DLD1 (cell line): ENCODE measurements around the gene PDE8A.

ENCODE experiments used
- in situ Hi-C: cut with HindIII; loops from 2 replicates; pipeline ENCODE4 v1.10.0; 2017; ENCODE audit warnings: low sequenced_read_pairs

The PDE8A gene

GRCh38 chr15:85071061-85071460 is 89.4 kb downstream of the PDE8A start:
- in situ Hi-C loops, result no loop called here

DNA sequence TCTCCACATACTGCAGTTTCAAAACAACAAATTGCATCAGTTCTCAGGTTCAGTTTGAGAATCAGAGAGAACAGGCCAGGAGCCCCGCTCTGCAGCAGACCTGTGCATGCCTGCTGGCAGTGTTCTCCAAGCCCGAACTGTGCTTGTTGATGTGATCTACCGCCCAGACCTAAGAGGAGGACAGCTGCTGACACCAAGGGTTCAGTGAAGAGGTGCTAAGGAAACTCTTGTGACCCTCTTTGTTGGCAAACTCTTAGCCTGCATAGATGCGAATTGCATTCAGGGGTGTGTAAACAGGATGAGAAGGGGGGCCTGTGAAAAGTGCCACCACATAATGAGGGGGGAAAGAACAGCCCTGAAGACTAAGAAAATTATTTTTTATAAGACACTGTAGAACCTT is 89.8 kb downstream of the PDE8A start:
- in situ Hi-C loops, result no loop called here

- in situ Hi-C loops, result no loop called here
Observed at GRCh38 chr15:85072917-85073316, 91.3 kb downstream of the PDE8A start.

DNA sequence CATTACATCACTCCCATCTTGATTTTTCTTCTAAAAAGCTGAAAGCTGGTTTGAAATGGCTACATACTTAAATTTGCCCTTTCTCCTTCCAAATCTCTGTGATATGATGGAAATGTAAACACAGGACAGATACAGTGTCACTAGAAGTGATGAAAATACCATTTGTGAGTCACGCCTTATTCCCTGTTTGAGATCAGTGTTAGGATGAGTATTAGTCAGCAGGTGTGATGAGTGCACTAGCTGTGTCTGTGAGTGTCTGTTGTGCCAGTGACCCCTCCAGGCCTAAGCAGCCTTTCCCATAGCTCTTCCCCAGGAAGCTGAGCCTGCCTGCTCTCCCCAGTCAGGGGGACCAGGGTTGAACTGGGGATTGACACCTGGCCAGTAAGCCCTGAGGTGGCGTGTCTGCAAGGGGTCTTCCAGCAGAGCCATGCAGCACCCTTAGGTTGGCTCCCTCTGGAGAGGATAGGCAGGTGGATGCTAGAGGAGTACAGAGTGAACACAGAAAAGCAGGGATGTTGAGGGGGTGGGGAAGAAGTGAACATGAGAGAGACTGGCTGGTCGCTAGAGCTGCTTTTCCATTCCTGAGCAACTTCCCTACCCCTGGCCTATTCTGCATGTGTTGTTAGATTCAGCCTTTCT is 92.0 kb downstream of the PDE8A start:
- in situ Hi-C loops, result no loop called here

GRCh38 chr15:85086855-85087254 is 105.2 kb downstream of the PDE8A start:
- in situ Hi-C loops, result no loop called here

DNA sequence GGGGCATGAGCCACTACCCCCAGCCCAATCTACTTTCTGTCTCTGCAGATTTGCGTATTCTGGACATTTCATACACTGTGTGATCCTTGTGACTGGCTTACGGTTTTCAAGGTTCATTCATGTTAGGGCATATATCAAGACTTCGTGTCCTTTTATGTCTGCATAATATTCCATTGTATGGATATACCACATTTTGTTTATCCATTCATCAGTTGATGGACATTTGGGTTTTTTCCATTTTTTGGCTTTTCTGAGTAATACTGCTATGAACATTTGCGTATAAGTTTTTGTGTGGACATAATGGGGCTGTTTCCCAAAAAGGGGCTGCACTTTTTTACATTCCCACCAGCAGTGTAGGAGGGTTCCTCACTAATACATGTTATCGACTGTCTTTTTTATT is 106.6 kb downstream of the PDE8A start:
- in situ Hi-C loops, result no loop called here

DNA sequence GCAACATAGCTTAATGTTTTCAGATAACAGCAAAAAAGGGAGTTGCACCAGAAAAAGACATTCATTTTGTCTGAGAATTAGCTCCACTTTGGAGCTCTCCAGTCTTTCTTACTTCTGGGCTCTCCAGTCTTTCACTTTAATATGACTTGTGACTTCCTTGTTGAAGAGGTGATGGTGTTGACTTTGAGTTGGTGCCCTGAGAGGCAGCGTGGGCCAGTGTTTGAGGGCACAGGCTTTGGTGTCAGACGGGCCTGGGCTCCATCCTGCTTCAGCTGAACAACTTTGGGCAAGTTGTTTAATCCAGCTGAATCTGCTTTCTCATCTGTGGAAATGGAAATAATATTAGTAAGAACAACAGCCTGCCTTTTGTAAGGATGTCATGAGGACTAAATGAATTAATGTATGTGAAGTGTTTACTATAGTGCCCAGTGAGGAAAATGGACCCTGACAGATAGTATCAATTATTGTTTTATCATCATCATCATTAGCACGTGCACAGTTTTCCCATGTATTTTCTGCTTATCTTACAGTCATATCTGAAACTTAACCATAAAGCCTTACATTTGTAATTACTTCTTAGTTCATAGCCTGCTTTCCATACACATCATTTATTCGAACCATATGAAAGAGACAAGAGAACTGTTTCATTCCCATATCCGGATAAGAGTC is 108.4 kb downstream of the PDE8A start:
- in situ Hi-C loops, result no loop called here

GRCh38 chr15:85091990-85092389 is 110.3 kb downstream of the PDE8A start:
- in situ Hi-C loops, result no loop called here

- in situ Hi-C loops, result no loop called here
Observed at GRCh38 chr15:85094685-85095084, 113.0 kb downstream of the PDE8A start.

- in situ Hi-C loops, result no loop called here
Observed at GRCh38 chr15:85095566-85095965, 113.9 kb downstream of the PDE8A start.

GRCh38 chr15:85097250-85097649 is 115.6 kb downstream of the PDE8A start:
- in situ Hi-C loops, result no loop called here

DNA sequence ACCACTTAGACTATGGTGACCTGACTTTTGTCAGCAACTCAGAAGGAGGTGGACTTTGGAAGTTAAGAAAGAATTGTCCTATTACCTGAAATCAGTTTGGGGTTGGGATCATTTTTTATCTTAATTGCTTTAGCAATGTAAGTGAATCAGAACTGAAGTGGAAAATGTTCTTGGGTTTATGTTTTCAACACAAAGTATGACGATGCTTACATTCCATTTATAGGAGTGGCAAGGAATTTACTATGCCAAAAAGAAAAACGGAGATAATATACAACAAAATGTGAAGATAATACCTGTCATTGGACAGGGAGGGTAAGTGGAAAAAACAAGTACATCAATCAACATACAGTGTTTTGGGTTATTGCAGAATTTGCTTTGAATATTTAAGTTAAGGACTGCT is 116.1 kb downstream of the PDE8A start:
- in situ Hi-C loops, result no loop called here

DNA sequence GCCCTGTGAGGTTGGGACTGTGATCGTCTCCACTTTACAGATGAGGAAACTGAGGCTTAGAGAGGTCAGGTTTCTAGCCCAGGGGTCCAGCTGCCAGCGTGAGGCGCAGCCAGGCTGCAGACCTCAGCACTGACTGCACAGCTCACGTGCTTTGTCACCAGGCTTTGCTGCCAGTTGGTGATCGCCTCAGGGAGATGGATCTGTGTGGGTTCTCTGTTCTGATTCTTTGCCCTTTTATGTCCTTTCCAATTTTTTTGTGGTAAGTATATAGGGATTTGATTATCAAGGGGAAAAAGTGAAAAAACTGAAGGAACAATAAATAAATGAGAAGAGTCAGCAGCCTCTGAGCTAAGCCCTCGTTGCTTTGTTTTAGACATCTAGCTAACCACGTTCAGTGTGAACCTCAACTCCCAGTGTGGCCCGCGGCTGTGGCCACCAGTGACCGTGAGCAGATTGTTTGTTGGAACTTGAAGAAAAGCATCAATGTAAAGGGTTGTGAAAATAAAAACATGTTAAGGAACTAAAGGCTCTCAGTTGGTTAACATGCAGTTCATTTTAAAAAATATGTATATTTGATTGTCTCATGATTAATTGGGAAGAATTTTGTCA is 117.6 kb downstream of the PDE8A start:
- in situ Hi-C loops, result no loop called here

- in situ Hi-C loops, result no loop called here
Observed at GRCh38 chr15:85100186-85100937, 118.7 kb downstream of the PDE8A start.

DNA sequence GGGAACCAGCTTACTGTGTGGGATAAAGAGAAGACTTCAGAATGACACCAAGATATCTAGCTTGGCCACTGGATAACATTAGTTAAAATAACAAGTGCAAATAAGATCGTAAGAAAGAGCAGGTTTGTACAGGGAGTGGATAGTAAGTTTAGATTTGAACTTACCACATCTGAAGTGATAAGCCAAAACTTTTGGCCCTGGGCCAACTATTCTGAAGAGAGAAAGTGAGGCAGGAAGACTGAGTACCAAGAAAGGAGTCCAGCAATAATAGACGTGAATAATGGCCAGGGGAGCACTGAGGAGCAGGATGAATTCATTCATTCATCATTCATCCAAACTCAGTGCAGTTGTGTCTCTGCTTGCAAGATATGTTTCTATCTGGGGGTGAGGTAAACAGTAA is 122.9 kb downstream of the PDE8A start:
- in situ Hi-C loops, result no loop called here

DNA sequence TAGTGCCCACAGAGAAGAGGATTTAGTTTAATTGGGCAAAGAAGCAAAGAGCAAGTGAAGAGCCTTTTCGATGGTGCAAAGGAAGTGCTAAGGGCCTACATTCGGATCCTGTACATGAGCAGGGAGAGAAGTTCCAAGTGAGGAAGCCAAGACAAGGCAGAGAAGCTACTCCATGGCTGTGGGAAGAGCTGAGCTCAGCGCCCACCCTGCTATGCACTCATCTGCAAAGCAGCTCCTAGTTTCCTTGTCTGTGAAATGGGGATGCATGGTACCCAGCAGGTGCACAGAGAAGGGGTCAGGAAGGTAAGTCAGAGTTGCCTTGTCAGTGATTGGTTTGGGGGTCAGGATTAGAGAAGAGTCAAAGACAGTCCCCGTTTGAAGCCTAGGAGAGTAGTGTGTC is 126.5 kb downstream of the PDE8A start:
- in situ Hi-C loops, result no loop called here

- in situ Hi-C loops, result no loop called here
Observed at GRCh38 chr15:85109333-85109732, 127.7 kb downstream of the PDE8A start.

DNA sequence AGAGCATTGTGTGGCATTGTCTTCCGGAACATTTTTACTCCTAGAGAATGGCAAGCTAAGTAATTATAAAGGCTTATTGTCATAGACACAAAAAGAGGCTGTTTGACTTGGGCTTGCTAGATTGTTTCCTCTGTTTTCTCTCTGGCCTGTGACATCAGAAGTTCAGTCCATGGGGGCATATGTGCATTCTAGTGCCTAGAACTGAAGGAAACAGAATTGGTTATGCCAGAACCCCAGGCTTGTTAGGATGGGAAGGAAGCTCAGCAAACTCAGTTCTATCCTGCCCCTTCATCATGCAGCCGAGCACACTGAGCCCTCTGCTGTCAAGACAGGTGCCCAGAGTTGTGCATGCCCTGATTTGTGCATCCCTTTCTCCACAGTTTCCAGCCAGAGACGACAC is 131.3 kb downstream of the PDE8A start:
- in situ Hi-C loops, result no loop called here

- in situ Hi-C loops, result no loop called here
Observed at GRCh38 chr15:85114886-85115285, 133.2 kb downstream of the PDE8A start.

DNA sequence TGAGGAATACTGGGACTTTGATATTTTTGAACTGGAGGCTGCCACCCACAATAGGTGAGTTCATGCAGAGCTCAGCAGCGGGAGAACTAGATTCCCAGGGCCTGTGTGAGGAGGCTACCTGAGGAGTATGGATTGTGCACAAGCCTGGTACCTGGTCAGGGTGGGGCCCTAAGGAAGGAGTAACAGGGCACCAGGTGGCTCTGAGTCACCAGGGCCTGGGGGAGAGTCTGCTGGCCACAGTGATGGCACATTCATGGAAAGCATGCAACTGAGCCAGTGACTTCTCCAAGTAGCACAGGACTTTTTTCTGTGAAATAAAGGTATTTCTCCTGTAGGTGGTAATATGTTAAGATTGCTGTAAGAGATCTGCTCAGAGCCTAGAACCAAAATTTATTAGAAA is 134.4 kb downstream of the PDE8A start:
- in situ Hi-C loops, result no loop called here

- in situ Hi-C loops, result no loop called here
Observed at GRCh38 chr15:85116494-85116893, 134.8 kb downstream of the PDE8A start.
